Cardiac fibroblast (primary cell): ENCODE measurements around the gene ZNF488.
A peak's percentile ranks its signal among the peaks of the same experiment; 100 is the strongest.

Experiments used
- DNase-seq, 2 donors: peaks; one replicate each; pipeline versions ENCODE4 v3.0.0 to v3.0.0-alpha.2; 2010; ENCODE audit warnings: low read depth in 2 of 2
- H3K4me3 ChIP-seq, 2 donors: replicated peaks in 1 of 2; 1 replicate in 1 of 2; 2 replicates in 1 of 2; pipeline ENCODE4 v1.5.1; 2011; ENCODE audit warnings: low read depth in 2 of 2, low read length in 2 of 2, mild to moderate bottlenecking in 2 of 2, moderate library complexity in 1 of 2
- TF ChIP-seq, protein P1 (sequence below): IDR thresholded peaks from one replicate; pipeline ENCODE4 v1.5.1; 2011; ENCODE audit warnings: low read depth, mild to moderate bottlenecking, low read length, inconsistent platforms

ZNF488 gene

DNA sequence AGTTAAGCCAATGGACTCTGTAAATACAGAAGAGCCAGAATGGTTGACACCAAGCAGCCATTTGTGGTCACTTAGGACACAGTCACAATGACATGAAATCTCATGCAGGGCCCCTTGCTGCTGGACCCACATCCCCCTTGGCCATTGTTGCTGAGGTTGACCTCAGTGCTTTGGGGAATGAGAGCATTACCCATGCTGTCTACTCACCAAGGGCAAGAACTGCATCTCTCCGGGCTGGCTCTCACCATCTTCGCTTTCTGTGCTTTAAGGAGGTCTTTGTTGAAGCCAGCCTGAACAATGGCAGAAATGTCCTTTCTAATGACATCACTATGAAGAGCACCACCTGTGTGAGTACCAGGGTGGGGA, 30.1 kb upstream of the ZNF488 start:
- no peak for DNase-seq
- TF ChIP-seq, protein P1, sequence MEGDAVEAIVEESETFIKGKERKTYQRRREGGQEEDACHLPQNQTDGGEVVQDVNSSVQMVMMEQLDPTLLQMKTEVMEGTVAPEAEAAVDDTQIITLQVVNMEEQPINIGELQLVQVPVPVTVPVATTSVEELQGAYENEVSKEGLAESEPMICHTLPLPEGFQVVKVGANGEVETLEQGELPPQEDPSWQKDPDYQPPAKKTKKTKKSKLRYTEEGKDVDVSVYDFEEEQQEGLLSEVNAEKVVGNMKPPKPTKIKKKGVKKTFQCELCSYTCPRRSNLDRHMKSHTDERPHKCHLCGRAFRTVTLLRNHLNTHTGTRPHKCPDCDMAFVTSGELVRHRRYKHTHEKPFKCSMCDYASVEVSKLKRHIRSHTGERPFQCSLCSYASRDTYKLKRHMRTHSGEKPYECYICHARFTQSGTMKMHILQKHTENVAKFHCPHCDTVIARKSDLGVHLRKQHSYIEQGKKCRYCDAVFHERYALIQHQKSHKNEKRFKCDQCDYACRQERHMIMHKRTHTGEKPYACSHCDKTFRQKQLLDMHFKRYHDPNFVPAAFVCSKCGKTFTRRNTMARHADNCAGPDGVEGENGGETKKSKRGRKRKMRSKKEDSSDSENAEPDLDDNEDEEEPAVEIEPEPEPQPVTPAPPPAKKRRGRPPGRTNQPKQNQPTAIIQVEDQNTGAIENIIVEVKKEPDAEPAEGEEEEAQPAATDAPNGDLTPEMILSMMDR, result no peak
- H3K4me3 ChIP-seq, result no peak overlapping the region

DNA sequence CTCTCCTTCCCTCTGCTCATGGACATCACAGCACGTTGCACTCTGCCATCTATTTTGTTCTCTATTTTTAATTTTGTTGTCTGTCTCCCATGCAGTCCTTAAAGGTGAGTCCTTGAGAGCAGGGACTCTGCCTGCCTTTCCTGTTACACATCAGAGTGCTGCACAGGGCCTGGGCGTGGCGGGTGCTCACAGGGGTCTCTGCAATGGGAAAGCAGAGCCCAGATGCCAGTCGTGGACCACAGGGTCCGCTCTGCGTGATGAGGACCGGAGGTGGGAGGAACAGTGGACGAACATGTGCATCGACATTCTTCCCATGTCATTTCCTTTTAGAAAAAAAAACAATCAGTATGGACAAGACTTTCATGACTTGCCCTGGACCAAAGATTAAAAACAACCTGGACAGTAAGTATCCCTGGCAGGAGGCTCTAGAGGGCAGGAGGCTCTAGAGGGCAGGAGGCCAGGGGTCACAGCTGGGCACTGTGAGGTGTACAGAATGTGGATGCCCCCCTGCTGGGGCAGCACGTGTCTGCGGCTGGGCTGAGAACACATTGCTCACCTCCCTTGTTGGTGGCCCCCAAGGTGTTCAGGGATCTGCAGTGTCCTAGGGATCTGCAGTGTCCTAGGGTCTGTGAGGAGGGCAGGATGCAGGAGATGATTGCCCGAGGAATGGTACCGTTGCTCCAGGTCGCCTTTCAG, 29.6 kb upstream of the ZNF488 start:
- TF ChIP-seq, protein P1, result no peak
- DNase-seq, result no peak
- no peak overlapping the region for H3K4me3 ChIP-seq

DNA sequence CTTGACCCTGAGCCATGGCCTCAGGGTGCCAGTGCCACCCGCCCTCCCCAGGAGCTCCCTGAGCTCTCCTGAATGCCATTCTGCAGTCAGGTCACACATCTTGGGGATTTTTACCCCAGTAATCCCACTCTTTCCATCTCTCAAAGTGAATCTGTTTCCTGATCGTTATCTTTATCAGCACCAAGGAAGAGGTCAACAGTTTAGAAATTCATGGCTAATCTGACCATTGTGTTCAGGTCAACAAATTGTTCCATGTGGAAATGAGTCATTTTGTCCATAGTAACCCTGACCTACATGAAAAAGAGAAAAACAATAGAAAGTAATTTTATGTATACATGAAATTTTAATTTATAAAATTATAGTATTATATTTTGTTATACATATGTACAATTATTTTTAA, 28.8 kb upstream of the ZNF488 start:
- H3K4me3 ChIP-seq, result no peak overlapping the region
- DNase-seq, result peak; percentile 29 to 40
- TF ChIP-seq, protein P1, result no peak

DNA sequence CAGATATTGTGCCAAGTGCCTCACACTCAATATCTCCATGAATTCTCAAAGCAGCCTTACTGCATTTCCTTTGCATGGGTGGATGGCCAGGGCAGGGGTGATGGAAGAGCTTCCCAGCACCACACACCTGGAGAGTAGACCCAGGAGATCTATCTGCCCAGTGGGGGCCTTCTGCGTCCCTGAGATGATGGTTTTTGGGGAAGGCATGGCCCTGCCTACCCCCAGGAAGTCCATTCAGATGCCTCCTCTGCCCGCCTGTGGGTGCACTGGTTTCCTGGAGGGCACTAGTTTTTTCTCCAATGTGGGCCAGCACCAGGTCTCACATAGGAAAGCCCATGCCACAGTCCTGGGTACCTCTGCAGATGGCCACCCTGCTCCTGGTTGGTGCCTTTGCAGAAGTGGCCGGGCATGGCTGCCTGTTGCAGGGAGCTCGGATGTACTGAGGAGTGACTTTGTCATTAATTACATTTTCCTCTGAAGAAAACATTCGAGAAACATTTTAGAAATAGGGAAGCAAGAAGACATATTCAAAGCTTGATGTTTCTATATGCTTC, 28.2 kb upstream of the ZNF488 start:
- no peak for DNase-seq

DNA sequence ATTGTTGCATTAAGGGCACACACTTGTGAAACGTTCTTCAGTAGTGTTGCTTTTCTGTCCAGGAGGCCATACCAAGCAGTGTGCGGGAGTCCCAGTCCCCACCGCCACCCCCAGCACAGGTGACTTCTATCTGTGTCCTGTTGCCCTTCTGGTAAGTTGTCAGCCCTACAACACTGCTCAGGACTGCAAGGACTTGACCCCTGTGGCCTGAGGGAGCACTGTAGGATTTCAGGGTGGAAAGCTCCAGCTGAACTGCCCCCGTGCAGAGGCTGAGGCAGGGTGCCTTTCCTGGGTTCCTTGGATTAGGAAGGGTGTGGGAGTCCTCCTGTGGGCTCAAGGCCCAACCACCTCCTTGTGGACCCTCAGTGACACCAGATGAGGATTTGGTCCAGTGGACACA, 26.8 kb upstream of the ZNF488 start:
- TF ChIP-seq, protein P1, result no peak
- no peak overlapping the region for H3K4me3 ChIP-seq
- no peak for DNase-seq

More for the DNA sequence above, 28.2 kb upstream of the ZNF488 start:
- no peak overlapping the region for H3K4me3 ChIP-seq
- TF ChIP-seq, protein P1, result no peak

DNA sequence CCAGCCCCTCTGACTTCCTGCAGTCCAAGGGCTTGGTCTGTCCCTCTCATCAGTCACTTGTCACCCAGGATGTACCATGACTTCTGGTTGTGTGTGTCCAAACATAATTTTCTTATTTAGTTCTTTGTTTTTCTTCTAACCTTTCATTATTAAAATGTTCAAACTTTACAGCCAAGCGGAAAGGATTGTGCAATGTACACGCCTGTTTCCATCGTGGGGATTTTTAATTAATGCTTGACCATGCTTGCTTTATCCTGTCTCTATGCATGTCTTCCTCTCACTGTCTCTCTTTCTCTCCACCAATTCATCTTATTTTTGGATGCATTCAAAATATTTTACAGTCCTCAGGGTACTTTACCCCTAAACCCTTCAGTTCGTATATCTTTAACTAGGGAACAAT, 26.2 kb upstream of the ZNF488 start:
- no peak overlapping the region for H3K4me3 ChIP-seq
- TF ChIP-seq, protein P1, result no peak
- DNase-seq, result no peak

DNA sequence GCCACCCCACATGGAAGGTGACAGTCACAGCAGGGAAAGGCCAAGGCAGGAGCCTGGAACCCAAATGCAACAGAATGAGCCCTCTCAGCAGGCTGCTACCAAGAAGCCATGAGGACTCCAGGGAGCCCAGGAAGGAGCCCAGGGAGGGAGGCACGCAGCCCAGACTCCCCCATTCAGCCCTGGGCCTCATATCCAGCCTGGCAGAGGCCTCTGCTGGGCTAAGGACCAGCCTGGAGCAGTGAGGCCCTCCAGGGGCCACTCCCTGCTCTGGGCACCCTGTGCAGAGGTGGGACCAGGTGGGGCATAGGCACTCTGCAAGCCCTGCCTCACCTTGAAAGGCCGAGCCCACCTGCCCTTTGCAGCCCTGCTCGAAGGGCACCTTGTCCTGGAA, 25.8 kb upstream of the ZNF488 start:
- DNase-seq, result no peak
- TF ChIP-seq, protein P1, result no peak
- H3K4me3 ChIP-seq, result no peak overlapping the region
